Measurements from ENCODE around the gene SERPINA4. TPM values are rescaled to one million over a fixed set of nuclear protein-coding genes. Genes with fewer than 3 reads are reported as not detected.
A peak's percentile ranks its signal among the peaks of the same experiment; 100 is the strongest.

The SERPINA4 gene
- total RNA-seq, 1 donor from 2014 or later: 5.9 TPM

- Mint-ChIP-seq H3K4me1 (ENCODE audit: low read depth) (peaks cover 34% of the 10 kb centered on the region), H3K9me3 (ENCODE audit: low read depth) (no peaks in the 10 kb centered on the region), H3K4me3 (ENCODE audit: low read depth) (no peak overlapping the region), H3K36me3 (ENCODE audit: insufficient read depth) (peaks cover 5% of the 10 kb centered on the region), H3K27me3 (no peaks in the 10 kb centered on the region), H3K27ac (no peak overlapping the region)
- TF ChIP-seq CTCF (IDR thresholded peaks at IDR 0.05; ENCODE audit: unreplicated experiment): no peak
- DNase-seq (ENCODE audit: low spot score, unreplicated experiment): no peak
These were observed 8.8 kb downstream of the SERPINA4 start for GRCh38 chr14:94570002-94570400.

GRCh38 chr14:94570440-94570839 is 9.2 kb downstream of the SERPINA4 start:
- no peaks in the 10 kb centered on the region for H3K9me3 Mint-ChIP-seq (ENCODE audit: low read depth)
- H3K27me3 Mint-ChIP-seq: no peaks in the 10 kb centered on the region
- no peak for TF ChIP-seq CTCF (IDR thresholded peaks at IDR 0.05; ENCODE audit: unreplicated experiment)
- peaks cover 35% of the 10 kb centered on the region for H3K4me1 Mint-ChIP-seq (ENCODE audit: low read depth)
- peaks cover 5% of the 10 kb centered on the region for H3K36me3 Mint-ChIP-seq (ENCODE audit: insufficient read depth)
- DNase-seq (ENCODE audit: low spot score, unreplicated experiment): no peak
- no peak overlapping the region for H3K27ac Mint-ChIP-seq
- no peak overlapping the region for H3K4me3 Mint-ChIP-seq (ENCODE audit: low read depth)

GRCh38 chr14:94571395-94571794 is 10.2 kb downstream of the SERPINA4 start:
- H3K4me3 Mint-ChIP-seq (ENCODE audit: low read depth): no peak overlapping the region
- H3K9me3 Mint-ChIP-seq (ENCODE audit: low read depth): no peaks in the 10 kb centered on the region
- H3K27ac Mint-ChIP-seq: peak overlapping the region; percentile 16
- H3K27me3 Mint-ChIP-seq: no peaks in the 10 kb centered on the region
- peaks cover 37% of the 10 kb centered on the region for H3K4me1 Mint-ChIP-seq (ENCODE audit: low read depth)
- no peak for TF ChIP-seq CTCF (IDR thresholded peaks at IDR 0.05; ENCODE audit: unreplicated experiment)
- DNase-seq (ENCODE audit: low spot score, unreplicated experiment): no peak
- H3K36me3 Mint-ChIP-seq (ENCODE audit: insufficient read depth): peaks cover 2% of the 10 kb centered on the region

- H3K4me1 Mint-ChIP-seq (ENCODE audit: low read depth): peaks cover 37% of the 10 kb centered on the region
- peak overlapping the region; percentile 92 for H3K27ac Mint-ChIP-seq
- no peaks in the 10 kb centered on the region for H3K27me3 Mint-ChIP-seq
- TF ChIP-seq CTCF (IDR thresholded peaks at IDR 0.05; ENCODE audit: unreplicated experiment): no peak
- DNase-seq (ENCODE audit: low spot score, unreplicated experiment): no peak
- H3K4me3 Mint-ChIP-seq (ENCODE audit: low read depth): no peak overlapping the region
- H3K36me3 Mint-ChIP-seq (ENCODE audit: insufficient read depth): no peaks in the 10 kb centered on the region
- no peaks in the 10 kb centered on the region for H3K9me3 Mint-ChIP-seq (ENCODE audit: low read depth)
These were observed 10.7 kb downstream of the SERPINA4 start for GRCh38 chr14:94571950-94572349.

- no peak for TF ChIP-seq CTCF (IDR thresholded peaks at IDR 0.05; ENCODE audit: unreplicated experiment)
- Mint-ChIP-seq H3K27me3 (no peaks in the 10 kb centered on the region), H3K27ac (peak overlapping the region; percentile 92), H3K4me1 (ENCODE audit: low read depth) (peaks cover 37% of the 10 kb centered on the region), H3K9me3 (ENCODE audit: low read depth) (no peaks in the 10 kb centered on the region), H3K36me3 (ENCODE audit: insufficient read depth) (no peaks in the 10 kb centered on the region), H3K4me3 (ENCODE audit: low read depth) (peak overlapping the region; percentile 44)
- no peak for DNase-seq (ENCODE audit: low spot score, unreplicated experiment)
These were observed 11.5 kb downstream of the SERPINA4 start for GRCh38 chr14:94572637-94573303.

Measured in progenitor cell of endocrine pancreas (in vitro differentiated cells).